ENCODE results near the gene ROR2. TPM values are rescaled to one million over a fixed set of nuclear protein-coding genes. Genes with fewer than 3 reads are reported as not detected.
"Not testable (repeated sequence)": the region's sequence is repeated elsewhere in the genome, so short reads cannot be mapped to it uniquely, and the experiment has no call there.

Gene ROR2
- total and polyA plus RNA-seq, 4 donors, result 0.13 to 0.84 (median 0.52) TPM

GRCh38 chr9:91911657-91912056, 38.4 kb downstream of the ROR2 start:
- Histone ChIP-seq H3K4me1 (ENCODE audit: control insufficient read depth in 4 of 4, insufficient read depth in 4 of 4, low read length in 3 of 4) (no peaks in the 10 kb centered on the region), H3K4me3 (ENCODE audit: low read depth in 1 of 3, low read length in 3 of 3) (no peak overlapping the region), H3K27me3 (ENCODE audit: control insufficient read depth in 4 of 4, insufficient read depth in 4 of 4, low read length in 3 of 4) (peaks cover 0 to 2% (median 0%) of the 10 kb centered on the region in 4 donors), H3K27ac (ENCODE audit: low read depth in 1 of 2, low read length in 2 of 2) (no peak overlapping the region), H3K9ac (ENCODE audit: low read depth in 1 of 2, low read length in 2 of 2) (no peak overlapping the region), H3K36me3 (ENCODE audit: control insufficient read depth in 4 of 4, insufficient read depth in 3 of 4, low read depth in 1 of 4, low read length in 3 of 4) (no peaks in the 10 kb centered on the region), H3K9me3 (ENCODE audit: control insufficient read depth in 4 of 4, low read length in 3 of 4) (no peaks in the 10 kb centered on the region)
- 60% methylated on average over 2 of the region's 2 CpGs for WGBS
- DNase-seq (ENCODE audit: low spot score), result no peak
- TF ChIP-seq FOXA1 (IDR thresholded peaks at IDR 0.05) (no peak), JUND (IDR thresholded peaks at IDR 0.05) (no peak), FOXA2 (IDR thresholded peaks at IDR 0.05) (no peak), MAX (IDR thresholded peaks at IDR 0.05) (no peak), YY1 (IDR thresholded peaks at IDR 0.05) (no peak), RXRA (IDR thresholded peaks at IDR 0.05) (no peak), HNF4G (IDR thresholded peaks at IDR 0.05) (no peak), HNF4A (conservative IDR thresholded peaks at IDR 0.05) (no peak), ZBTB33 (IDR thresholded peaks at IDR 0.05) (no peak), EGR1 (IDR thresholded peaks at IDR 0.05; ENCODE audit: low read depth in 2 of 2) (no peak), RAD21 (IDR thresholded peaks at IDR 0.05) (no peak), SP1 (IDR thresholded peaks at IDR 0.05) (no peak), TAF1 (conservative IDR thresholded peaks at IDR 0.05) (no peak), NR2F2 (IDR thresholded peaks at IDR 0.05) (no peak), GABPA (IDR thresholded peaks at IDR 0.05 in 1 of 2, conservative IDR thresholded peaks at IDR 0.05 in 1 of 2) (no peak)
- TF ChIP-seq, protein P1, sequence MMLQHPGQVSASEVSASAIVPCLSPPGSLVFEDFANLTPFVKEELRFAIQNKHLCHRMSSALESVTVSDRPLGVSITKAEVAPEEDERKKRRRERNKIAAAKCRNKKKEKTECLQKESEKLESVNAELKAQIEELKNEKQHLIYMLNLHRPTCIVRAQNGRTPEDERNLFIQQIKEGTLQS (IDR thresholded peaks at IDR 0.05), result no peak
- TF ChIP-seq, protein P2, sequence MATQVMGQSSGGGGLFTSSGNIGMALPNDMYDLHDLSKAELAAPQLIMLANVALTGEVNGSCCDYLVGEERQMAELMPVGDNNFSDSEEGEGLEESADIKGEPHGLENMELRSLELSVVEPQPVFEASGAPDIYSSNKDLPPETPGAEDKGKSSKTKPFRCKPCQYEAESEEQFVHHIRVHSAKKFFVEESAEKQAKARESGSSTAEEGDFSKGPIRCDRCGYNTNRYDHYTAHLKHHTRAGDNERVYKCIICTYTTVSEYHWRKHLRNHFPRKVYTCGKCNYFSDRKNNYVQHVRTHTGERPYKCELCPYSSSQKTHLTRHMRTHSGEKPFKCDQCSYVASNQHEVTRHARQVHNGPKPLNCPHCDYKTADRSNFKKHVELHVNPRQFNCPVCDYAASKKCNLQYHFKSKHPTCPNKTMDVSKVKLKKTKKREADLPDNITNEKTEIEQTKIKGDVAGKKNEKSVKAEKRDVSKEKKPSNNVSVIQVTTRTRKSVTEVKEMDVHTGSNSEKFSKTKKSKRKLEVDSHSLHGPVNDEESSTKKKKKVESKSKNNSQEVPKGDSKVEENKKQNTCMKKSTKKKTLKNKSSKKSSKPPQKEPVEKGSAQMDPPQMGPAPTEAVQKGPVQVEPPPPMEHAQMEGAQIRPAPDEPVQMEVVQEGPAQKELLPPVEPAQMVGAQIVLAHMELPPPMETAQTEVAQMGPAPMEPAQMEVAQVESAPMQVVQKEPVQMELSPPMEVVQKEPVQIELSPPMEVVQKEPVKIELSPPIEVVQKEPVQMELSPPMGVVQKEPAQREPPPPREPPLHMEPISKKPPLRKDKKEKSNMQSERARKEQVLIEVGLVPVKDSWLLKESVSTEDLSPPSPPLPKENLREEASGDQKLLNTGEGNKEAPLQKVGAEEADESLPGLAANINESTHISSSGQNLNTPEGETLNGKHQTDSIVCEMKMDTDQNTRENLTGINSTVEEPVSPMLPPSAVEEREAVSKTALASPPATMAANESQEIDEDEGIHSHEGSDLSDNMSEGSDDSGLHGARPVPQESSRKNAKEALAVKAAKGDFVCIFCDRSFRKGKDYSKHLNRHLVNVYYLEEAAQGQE (IDR thresholded peaks at IDR 0.05), result no peak
- TF ChIP-seq, protein P3, sequence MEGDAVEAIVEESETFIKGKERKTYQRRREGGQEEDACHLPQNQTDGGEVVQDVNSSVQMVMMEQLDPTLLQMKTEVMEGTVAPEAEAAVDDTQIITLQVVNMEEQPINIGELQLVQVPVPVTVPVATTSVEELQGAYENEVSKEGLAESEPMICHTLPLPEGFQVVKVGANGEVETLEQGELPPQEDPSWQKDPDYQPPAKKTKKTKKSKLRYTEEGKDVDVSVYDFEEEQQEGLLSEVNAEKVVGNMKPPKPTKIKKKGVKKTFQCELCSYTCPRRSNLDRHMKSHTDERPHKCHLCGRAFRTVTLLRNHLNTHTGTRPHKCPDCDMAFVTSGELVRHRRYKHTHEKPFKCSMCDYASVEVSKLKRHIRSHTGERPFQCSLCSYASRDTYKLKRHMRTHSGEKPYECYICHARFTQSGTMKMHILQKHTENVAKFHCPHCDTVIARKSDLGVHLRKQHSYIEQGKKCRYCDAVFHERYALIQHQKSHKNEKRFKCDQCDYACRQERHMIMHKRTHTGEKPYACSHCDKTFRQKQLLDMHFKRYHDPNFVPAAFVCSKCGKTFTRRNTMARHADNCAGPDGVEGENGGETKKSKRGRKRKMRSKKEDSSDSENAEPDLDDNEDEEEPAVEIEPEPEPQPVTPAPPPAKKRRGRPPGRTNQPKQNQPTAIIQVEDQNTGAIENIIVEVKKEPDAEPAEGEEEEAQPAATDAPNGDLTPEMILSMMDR (IDR thresholded peaks at IDR 0.05; ENCODE audit: low read depth, low read length, missing input control), result no peak

- H3K27me3 ChIP-seq (ENCODE audit: control insufficient read depth in 4 of 4, insufficient read depth in 4 of 4, low read length in 3 of 4); H3K36me3 ChIP-seq (ENCODE audit: control insufficient read depth in 4 of 4, insufficient read depth in 3 of 4, low read depth in 1 of 4, low read length in 3 of 4); H3K27ac ChIP-seq (ENCODE audit: low read depth in 1 of 2, low read length in 2 of 2); H3K4me3 ChIP-seq (ENCODE audit: low read depth in 1 of 3, low read length in 3 of 3); H3K4me1 ChIP-seq (ENCODE audit: control insufficient read depth in 4 of 4, insufficient read depth in 4 of 4, low read length in 3 of 4); H3K9ac ChIP-seq (ENCODE audit: low read depth in 1 of 2, low read length in 2 of 2); H3K9me3 ChIP-seq (ENCODE audit: control insufficient read depth in 4 of 4, low read length in 3 of 4); DNase-seq (ENCODE audit: low spot score): not testable (repeated sequence)
- WGBS, result 88% methylated on average over 3 of the region's 3 CpGs
Observed at GRCh38 chr9:91909256-91909655, 40.8 kb downstream of the ROR2 start.

Measured in liver (tissue), 9 donors.